ENCODE measurements around the gene MSH3. TPM values are rescaled to one million over a fixed set of nuclear protein-coding genes. Genes with fewer than 3 reads are reported as not detected.
A peak's percentile ranks its signal among the peaks of the same experiment; 100 is the strongest.
"Not testable (repeated sequence)": the region's sequence is repeated elsewhere in the genome, so short reads cannot be mapped to it uniquely, and the experiment has no call there.

Gene MSH3
- total and polyA plus RNA-seq, 2 of the 8 experiments (the other 6 are each of a cell fraction or from before 2014, with no cell fraction given): 3.6 to 22.6 TPM

GRCh38 chr5:80902624-80903023, 248.2 kb downstream of the MSH3 start:
- H3K23me2 ChIP-seq (ENCODE audit: low read depth, low read length); H3K4ac ChIP-seq (replicated peaks; ENCODE audit: insufficient read length, low read depth, low read length); POLR2A ChIA-PET (ENCODE audit: partially characterized antibody); H3K79me1 ChIP-seq (ENCODE audit: low read depth, low read length); H2AFZ ChIP-seq (ENCODE audit: low read length); H3K79me2 ChIP-seq (ENCODE audit: control insufficient read depth in 1 of 2, insufficient read depth in 2 of 2, low read length in 2 of 2); H3K4me1 ChIP-seq (replicated peaks in 1 of 4; ENCODE audit: control insufficient read depth in 3 of 4, insufficient read depth in 4 of 4, low read length in 3 of 4); H3K23ac ChIP-seq (ENCODE audit: insufficient read length); H2BK15ac ChIP-seq (ENCODE audit: low read length); H3K18ac ChIP-seq (ENCODE audit: extremely low read depth, low read length); H2BK5ac ChIP-seq (ENCODE audit: low read depth, low read length); H4K8ac ChIP-seq (ENCODE audit: extremely low read depth, insufficient read depth, low read length); H2BK20ac ChIP-seq (ENCODE audit: low read length); H4K20me1 ChIP-seq (replicated peaks in 1 of 2; ENCODE audit: control insufficient read depth in 1 of 2, insufficient read depth in 2 of 2, low read length in 2 of 2); H3K27me3 ChIP-seq (replicated peaks in 1 of 4; ENCODE audit: control insufficient read depth in 3 of 4, extremely low read depth in 1 of 4, insufficient read depth in 3 of 4, low read length in 3 of 4); H3K36me3 ChIP-seq (ENCODE audit: control insufficient read depth in 2 of 4, insufficient read depth in 4 of 4, low read length in 3 of 4); H2BK120ac ChIP-seq (replicated peaks; ENCODE audit: low read depth, low read length); H3K4me3 ChIP-seq (ENCODE audit: extremely low read depth in 1 of 4, insufficient read depth in 2 of 4, low read depth in 3 of 4, low read length in 4 of 4); H4K5ac ChIP-seq (ENCODE audit: insufficient read length, low read depth, low read length); H4K91ac ChIP-seq (replicated peaks; ENCODE audit: insufficient read length, low read length); H2AK5ac ChIP-seq (ENCODE audit: low read depth, low read length); H3K27ac ChIP-seq (ENCODE audit: low read depth, low read length); H3K4me2 ChIP-seq (ENCODE audit: insufficient read depth in 1 of 2, low read depth in 2 of 2, low read length in 2 of 2); H3K14ac ChIP-seq (ENCODE audit: insufficient read length); H2BK12ac ChIP-seq (ENCODE audit: low read depth, low read length); H3K9me3 ChIP-seq (ENCODE audit: insufficient read depth in 2 of 2, low read depth in 1 of 2, low read length in 1 of 2); FAIRE-seq; H3K9ac ChIP-seq (replicated peaks in 1 of 4; ENCODE audit: extremely low read depth in 1 of 4, low read depth in 3 of 4, low read length in 3 of 4); H3K56ac ChIP-seq (replicated peaks; ENCODE audit: insufficient read length, low read depth, low read length): not testable (repeated sequence)
- DNase-seq (ENCODE audit: low read depth in 1 of 2, low spot score in 2 of 2): peak in 1 of 2 experiments; percentile 50
- peak in 1 of 2 experiments; percentile 93; a peak in 1 of 3 replicates for TF ChIP-seq EP300 (IDR thresholded peaks at IDR 0.05; ENCODE audit: borderline replicate concordance in 1 of 2, low read depth in 2 of 2, low read length in 2 of 2)
- WGBS, 2 experiments (ENCODE audit: extremely low coverage in 1 of 2, insufficient coverage in 1 of 2, insufficient read length in 1 of 2, insufficient replicate concordance in 2 of 2, low coverage in 1 of 2, low lambda C conversion rate in 2 of 2, missing lambda C conversion rate in 1 of 2): 96% methylated on average over 3 of the region's 3 CpGs; no CpG with 5 or more reads in 1 of the 2 experiments
- CTCF ChIA-PET (ENCODE audit: partially characterized antibody): interaction anchor here (0.9 kb wide), 1 partner anchor 12 kb away, joined by 3 read pairs; no protein-coding TSS in a partner anchor

Data from H1 (cell line).